HUDEP-2 (cell line): ENCODE data around the gene PALD1.

Source experiments
- DNase-seq, 76 experiments: peaks; one replicate each; lab custom pipeline; 2025; ENCODE audit not compliant: unreplicated experiment in 76 of 76; lab: John Stamatoyannopoulos, UW

PALD1 gene

GRCh38 chr10:70478191-70479164 lies at the start of gene PALD1:
PALD1 (plus strand) TSS chr10:70478767; CDS start chr10:70525952, 47,185 bp downstream.
- DNase-seq = peak in 13 of 76 experiments; percentile 2 to 25 (median 13)

- peak in 1 of 76 experiments; percentile 2 for DNase-seq
Observed at GRCh38 chr10:70430493-70431445, 47.8 kb upstream of the PALD1 start.

GRCh38 chr10:70432101-70432500 lies 46.5 kb upstream of the PALD1 start:
- no peak for DNase-seq

- DNase-seq = no peak
Observed at GRCh38 chr10:70432561-70433263, 45.9 kb upstream of the PALD1 start.

- DNase-seq = no peak
Observed at GRCh38 chr10:70433581-70434280, 44.8 kb upstream of the PALD1 start.

- no peak for DNase-seq
Observed at GRCh38 chr10:70435241-70436085, 43.1 kb upstream of the PALD1 start.

- no peak for DNase-seq
Observed at GRCh38 chr10:70437721-70438120, 40.8 kb upstream of the PALD1 start.

GRCh38 chr10:70440296-70441160 lies 38.0 kb upstream of the PALD1 start:
- DNase-seq = no peak

- no peak for DNase-seq
Observed at GRCh38 chr10:70441161-70441894, 37.2 kb upstream of the PALD1 start, which contains the start of gene NODAL. NODAL (minus strand) TSS chr10:70441681; CDS start chr10:70441667, 14 bp downstream.

- no peak for DNase-seq
Observed at GRCh38 chr10:70441895-70442309, 36.7 kb upstream of the PALD1 start.

- no peak for DNase-seq
Observed at GRCh38 chr10:70442332-70442988, 36.1 kb upstream of the PALD1 start.

- DNase-seq = no peak
Observed at GRCh38 chr10:70444744-70445143, 33.8 kb upstream of the PALD1 start.

- DNase-seq = no peak
Observed at GRCh38 chr10:70445718-70446657, 32.6 kb upstream of the PALD1 start.

- no peak for DNase-seq
Observed at GRCh38 chr10:70448236-70448635, 30.3 kb upstream of the PALD1 start.

- DNase-seq = no peak
Observed at GRCh38 chr10:70455213-70455630, 23.3 kb upstream of the PALD1 start.

- no peak for DNase-seq
Observed at GRCh38 chr10:70456164-70456563, 22.4 kb upstream of the PALD1 start.
